Stimulated activated CD8-positive, alpha-beta memory T cell treated with anti-CD3 and anti-CD28 coated beads, Interleukin-15, amount 100 ng/mL, for 48 hours (primary cell): ENCODE data around the gene METTL14.
"Not testable (repeated sequence)": the region's sequence is repeated elsewhere in the genome, so short reads cannot be mapped to it uniquely, and the experiment has no call there.

Experiments
- DNase-seq, 2 donors: peaks; one replicate each; pipeline ENCODE4 v3.0.0-alpha.2; 2020; ENCODE audit warnings: low read depth in 2 of 2

Gene METTL14

DNA sequence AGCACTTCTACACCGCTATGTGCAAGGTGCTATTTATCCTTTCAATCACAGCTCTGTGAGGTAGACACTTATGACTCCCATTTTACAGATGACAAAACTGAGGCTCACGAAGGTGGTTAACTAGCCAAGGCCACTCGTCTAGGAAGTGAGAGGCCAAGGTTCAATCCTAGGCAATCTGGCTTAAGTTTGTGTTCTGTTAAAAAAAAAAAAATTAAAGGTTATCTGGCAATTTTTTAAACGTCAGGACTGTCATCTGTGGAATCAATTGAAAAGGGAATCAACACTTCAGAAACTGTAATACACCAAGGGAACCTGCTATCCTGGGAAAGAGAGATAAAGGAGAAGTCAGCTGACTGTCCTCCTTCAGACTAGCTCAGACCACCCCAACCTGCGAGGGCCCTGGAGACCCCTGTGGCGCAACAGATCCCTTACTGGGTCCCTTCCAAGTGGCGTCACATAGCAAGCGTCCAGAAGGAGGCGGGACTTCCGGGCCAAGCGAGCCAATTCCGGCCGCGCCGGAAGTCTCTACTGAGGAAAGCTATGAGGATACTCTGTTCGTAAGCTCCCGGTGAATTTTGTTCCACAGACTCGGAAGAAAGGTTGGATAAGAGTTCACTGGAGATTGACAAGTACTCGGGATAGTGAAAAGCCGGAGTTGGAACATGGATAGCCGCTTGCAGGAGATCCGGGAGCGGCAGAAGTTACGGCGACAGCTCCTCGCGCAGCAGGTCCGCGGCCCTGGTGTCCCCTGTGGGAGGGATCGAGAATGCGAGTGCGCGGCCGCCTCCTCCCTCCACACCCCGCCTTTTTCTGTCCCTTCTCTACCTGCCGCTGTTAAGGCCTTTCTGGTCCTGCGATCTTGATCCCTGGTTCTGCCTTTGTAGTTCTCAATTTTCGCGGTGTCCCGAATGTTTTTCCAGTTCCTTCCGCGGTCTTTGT, at the start of gene METTL14:
Gene METTL14 (plus strand): TSS at position 520 of the 939 bp plus-strand sequence. CDS start 143 bp downstream, at position 663.
- peak; percentile 80 to 82 for DNase-seq

GRCh38 chr4:118636126-118636525, 49.1 kb upstream of the METTL14 start:
- not testable (repeated sequence) for DNase-seq

GRCh38 chr4:118664665-118665064, 20.5 kb upstream of the METTL14 start:
- DNase-seq, result not testable (repeated sequence)

DNA sequence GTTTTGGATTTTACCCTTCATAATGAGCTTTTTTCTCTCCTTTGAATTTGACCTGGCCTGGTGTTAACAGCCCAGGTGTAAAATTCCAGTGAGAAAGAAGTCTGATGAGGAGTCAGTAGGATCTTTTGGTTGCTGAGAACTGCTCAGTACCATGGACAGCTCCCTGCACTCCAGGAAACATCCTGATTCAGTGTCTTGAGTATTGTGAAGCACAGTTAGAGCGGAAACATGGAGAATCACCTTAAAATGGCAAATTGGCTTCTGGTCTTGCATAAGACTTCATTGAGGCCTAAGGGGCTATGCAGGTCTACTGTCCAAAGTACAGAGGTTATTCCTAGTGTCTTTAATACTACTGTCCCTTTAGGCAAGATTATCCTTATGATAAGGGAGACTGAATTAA, 16.0 kb upstream of the METTL14 start:
- DNase-seq, result not testable (repeated sequence)

GRCh38 chr4:118670968-118671367, 14.2 kb upstream of the METTL14 start:
- DNase-seq, result not testable (repeated sequence)

- no peak for DNase-seq
These were observed 9.1 kb upstream of the METTL14 start for GRCh38 chr4:118676128-118676527.

DNA sequence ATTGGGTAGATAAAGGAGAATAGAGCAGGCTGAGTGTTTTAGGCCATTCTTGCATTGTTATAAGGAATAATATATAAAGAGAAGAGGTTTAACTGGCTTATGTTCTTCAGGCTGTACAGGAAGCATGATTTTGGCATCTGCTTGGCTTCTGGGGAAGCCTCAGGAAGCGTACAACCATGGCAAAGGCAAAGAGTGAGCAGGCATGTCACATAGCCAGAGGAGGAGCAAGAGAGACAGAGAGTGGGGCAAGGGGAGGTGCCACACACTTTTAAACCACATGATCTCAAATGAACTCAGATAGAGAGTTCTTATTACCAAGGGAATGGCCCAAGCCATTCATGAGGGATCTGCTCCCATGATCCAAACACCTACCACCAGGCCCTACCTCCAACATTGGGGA, 4.4 kb upstream of the METTL14 start:
- no peak for DNase-seq

DNA sequence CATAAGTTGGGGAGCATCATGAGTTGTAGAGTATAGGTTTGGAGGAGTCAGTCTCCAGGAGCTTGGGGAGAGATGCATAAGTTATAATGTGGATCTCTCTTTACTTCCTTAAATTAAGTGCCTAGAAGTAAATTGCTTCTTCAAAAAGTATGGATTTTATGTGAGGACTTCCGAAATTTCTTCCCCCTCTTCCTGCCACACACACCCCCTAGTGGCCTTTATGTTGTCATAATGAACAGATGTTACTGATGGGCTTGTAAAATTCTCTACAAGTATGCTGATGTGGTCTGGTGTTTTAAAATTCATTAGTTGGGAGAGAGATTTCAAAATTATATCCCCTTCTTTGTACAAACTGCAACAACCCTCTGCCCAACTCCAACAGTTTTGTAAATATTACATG, 2.3 kb upstream of the METTL14 start:
- DNase-seq, result no peak

DNA sequence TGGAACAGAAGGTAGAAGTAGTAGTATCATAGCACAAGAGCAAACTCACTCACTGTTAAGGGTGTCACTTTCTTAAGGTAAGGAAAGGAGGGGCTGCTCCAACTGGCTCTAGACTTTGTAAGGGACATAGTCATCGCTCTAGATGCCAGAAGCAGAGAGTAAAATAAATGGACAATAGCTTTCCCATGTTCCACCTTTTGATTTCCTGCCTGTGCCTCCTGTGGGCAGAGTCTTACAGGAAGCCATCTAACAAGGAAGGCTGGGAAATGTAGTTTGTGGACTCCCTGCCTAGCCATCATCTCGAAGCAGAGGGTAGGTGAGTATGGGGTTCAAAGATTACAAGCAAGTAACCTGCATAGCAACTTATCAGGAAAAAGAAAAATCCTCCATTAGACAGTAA, 1.7 kb upstream of the METTL14 start:
- no peak for DNase-seq

GRCh38 chr4:118703118-118703517, 17.9 kb downstream of the METTL14 start:
- DNase-seq, result no peak

- DNase-seq, result no peak
These were observed 25.9 kb downstream of the METTL14 start for GRCh38 chr4:118711052-118711451.

- DNase-seq, result no peak
These were observed 27.7 kb downstream of the METTL14 start for GRCh38 chr4:118712872-118713271.

DNA sequence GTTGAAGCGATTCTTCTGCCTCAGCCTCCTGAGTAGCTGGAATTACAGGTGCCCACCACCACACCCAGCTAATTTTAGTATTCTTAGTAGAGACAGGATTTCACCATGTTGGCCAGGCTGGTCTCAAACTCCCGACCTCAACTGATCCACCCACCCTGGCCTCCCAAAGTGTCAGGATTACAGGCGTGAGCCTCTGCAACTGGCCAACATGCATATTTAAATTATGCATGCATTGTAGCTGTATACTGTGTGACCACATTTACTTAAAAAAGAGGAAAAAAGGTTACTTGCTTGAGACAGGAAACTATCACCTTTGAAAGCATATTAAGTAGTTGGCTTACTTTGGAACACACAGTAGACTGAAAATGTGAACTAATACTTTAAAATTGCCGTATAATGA, 29.5 kb downstream of the METTL14 start:
- no peak for DNase-seq

- DNase-seq, result no peak
These were observed 31.1 kb downstream of the METTL14 start for GRCh38 chr4:118716304-118716703.

DNA sequence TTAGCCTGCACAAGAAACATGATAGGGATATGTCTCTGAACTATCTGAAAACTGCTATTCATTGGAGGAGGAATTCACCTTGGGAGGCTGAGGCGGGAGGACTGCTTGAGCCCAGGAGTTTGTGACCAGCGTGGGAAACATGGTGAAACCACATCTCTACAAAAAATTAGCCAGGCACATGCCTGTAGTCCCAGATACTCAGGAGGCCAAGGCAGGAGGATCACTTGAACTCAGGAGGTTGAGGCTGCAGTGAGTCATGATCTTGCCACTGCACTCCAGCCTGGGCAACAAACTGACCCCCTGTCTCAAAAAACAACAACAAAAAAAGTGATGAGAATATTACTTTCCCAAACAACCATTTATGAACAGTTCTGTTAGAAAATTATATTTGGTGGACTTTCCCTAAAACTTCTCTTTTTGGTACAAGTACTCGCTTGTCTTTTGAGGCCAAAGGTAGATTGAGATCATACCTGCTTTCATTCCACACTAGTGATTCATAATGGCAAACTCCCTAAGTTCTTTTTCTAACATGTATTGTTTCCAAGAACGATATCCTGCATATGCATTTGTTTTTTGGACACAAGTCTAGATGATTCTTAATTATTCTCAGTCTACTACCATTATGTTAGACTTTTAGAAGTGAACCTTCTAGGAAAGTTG, 33.4 kb downstream of the METTL14 start:
- DNase-seq, result no peak

GRCh38 chr4:118721752-118722151, 36.6 kb downstream of the METTL14 start:
- no peak for DNase-seq

DNA sequence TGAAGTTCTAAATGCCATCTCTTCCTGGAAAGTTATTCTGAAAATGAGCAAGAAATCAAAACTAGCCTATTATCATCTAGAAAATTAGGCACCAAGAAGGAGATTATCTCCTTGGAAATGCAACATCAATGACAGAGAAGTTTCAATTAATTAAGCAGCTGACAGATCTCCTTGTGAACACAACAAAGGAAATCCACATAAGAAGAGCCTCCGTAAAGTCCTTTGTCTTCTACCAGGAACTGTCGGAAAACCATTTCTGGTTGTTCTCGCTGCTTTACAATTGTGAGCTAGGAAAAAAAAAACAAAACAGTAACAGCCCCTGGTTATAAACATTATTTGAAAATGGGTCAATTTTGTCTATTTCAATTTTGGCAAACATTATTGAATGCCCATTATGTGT, 38.2 kb downstream of the METTL14 start:
- no peak for DNase-seq

- no peak for DNase-seq
These were observed 42.2 kb downstream of the METTL14 start for GRCh38 chr4:118727360-118727759.

DNA sequence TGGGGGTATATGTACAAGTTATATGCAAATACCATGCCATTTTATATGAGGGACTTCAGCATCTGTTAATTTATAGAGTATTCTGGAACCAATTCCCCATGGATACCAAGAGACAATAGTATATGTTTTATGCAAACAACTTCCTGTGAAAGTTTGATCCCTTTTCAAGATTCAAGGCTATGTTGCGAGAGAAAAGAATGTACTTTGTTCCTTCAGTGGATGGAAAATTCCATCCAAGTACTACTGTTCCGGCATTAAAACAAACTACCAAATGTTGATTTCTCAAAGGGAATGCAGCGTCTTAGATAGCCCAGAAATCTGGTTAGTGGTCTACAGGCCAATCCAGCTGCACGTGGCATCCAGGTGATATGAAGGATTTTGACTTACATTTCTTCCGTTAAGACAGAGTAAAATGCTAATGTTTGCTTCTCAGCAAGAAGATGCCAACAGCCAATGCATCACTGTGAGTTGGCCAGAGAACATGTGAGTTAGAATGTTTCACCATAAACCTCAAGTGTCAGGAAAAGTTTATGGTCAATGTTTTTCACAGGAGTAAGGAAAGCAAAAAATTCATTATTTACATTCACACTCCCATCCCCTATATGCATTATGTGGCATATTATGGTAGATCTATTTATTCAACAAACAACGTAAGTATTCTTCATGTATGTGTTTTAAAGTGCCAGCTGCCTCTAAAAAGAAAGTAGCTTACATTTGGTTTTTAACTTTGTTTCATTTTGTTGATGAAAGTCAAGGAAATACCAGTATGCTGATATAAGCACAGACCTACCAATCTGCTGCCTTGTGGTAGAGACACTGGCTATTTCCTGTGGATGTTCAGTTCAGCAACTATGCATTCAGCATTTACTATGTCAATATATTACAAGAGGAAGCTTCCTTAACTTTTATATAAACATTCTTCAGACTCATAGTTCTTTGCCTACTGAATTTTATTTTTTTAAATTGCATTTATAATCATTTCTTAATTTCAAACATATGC, 44.4 kb downstream of the METTL14 start:
- DNase-seq, result no peak

DNA sequence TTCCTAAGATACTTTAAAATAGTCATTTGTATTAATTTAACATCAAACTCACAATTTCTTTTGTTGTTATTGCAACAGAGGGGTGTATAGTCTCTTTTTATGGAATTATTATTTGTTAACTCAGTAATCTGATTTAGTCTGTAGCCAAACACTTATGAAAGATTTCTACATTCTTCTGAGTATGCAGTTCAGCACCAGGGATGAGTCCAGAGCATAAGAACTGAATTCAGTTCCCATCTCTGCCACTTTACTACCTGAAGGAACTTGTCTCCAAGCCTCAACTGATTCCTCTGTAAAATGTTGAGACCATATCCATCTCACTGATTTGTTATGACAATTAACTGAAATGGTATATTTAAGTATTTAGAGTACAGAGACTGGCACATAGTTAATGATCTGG, 45.5 kb downstream of the METTL14 start:
- DNase-seq, result no peak

- DNase-seq, result no peak
These were observed 47.6 kb downstream of the METTL14 start for GRCh38 chr4:118732591-118733330.
